Measurements from ENCODE around the gene VWA3B. TPM values are rescaled to one million over a fixed set of nuclear protein-coding genes. Genes with fewer than 3 reads are reported as not detected.
A peak's percentile ranks its signal among the peaks of the same experiment; 100 is the strongest.
"Not testable (repeated sequence)": the region's sequence is repeated elsewhere in the genome, so short reads cannot be mapped to it uniquely, and the experiment has no call there.

Gene VWA3B
- total RNA-seq, 1 experiment from 2014 or later, result not detected

GRCh38 chr2:98252038-98252773 lies 165.2 kb downstream of the VWA3B start:
- DNase-seq (ENCODE audit: low read depth), result no peak

DNA sequence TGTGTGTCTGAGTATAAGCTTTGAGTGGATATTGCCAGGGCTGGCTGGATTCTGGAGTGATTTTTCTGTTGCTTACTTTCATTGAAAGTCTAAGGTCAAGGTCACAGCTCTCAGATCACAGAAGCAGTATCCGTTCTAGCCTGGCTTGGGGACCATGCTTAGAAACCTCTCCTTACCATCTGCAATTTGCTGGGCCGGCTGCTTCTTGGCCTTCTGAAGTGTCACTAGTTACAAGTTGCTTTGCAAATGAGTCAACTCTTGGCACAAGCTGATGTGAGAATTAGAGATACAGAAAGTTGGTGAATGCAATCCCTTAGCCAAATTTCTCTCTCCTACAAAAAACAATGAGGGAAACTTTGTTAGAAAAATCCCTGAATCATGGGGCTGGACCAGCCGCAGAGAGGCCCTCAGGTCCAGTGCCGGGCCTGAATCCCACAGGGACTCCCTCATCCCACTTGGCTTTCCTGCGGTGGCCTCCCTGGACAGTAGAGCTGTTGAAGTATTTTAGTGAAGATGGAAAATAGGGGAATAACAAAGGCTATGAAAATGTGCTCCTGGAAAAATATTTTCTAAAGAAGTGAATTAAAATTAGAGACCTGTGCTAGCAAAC lies 166.6 kb downstream of the VWA3B start:
- peak; percentile 8 for DNase-seq (ENCODE audit: low read depth)

GRCh38 chr2:98254504-98255059 lies 167.6 kb downstream of the VWA3B start:
- no peak for DNase-seq (ENCODE audit: low read depth)

DNA sequence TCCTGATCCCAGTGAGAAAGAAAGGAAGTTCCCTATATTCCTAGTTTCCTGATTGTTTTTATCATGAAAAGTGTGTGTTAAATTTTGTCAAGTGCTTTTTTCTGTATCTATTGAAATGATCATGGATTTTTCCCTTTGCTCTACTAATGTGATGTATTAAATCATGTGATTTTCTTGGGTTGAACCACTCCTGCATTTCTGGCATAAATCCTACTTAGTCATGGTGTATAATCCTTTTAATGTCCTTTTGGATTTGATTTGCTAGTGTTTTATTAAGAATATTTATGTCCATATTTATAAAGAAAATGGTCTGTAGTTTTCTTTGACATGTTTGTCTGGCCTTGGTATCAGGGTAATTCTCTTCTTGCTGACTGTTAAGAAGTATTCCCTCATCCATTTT lies 171.9 kb downstream of the VWA3B start:
- no peak for DNase-seq (ENCODE audit: low read depth)

DNA sequence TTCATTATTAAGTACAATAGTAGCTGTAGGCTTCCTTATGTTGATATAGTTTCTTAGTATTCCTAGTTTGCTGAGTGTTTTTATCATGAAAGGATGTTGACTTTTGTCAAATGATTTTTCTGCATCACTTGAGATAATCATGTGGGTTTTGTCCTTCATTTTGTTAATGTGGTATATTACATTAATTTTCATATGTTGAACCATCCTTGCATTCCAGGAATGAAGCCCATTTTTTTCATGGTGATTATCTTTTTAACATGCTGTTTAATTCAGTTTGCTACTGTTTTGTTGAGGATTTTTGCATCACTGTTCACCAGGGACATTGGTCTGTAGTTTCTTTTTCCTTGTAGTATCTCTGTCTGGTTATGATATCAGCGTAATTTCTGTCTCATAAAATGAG lies 176.4 kb downstream of the VWA3B start:
- no peak for DNase-seq (ENCODE audit: low read depth)

GRCh38 chr2:98268225-98268624 lies 181.3 kb downstream of the VWA3B start:
- DNase-seq (ENCODE audit: low read depth), result not testable (repeated sequence)

GRCh38 chr2:98269274-98269673 lies 182.3 kb downstream of the VWA3B start:
- DNase-seq (ENCODE audit: low read depth), result peak; percentile 52

GRCh38 chr2:98269830-98270229 lies 182.9 kb downstream of the VWA3B start:
- DNase-seq (ENCODE audit: low read depth), result no peak

GRCh38 chr2:98277162-98277859 lies 190.3 kb downstream of the VWA3B start:
- no peak for DNase-seq (ENCODE audit: low read depth)

GRCh38 chr2:98278074-98278473 lies 191.1 kb downstream of the VWA3B start:
- no peak for DNase-seq (ENCODE audit: low read depth)

DNA sequence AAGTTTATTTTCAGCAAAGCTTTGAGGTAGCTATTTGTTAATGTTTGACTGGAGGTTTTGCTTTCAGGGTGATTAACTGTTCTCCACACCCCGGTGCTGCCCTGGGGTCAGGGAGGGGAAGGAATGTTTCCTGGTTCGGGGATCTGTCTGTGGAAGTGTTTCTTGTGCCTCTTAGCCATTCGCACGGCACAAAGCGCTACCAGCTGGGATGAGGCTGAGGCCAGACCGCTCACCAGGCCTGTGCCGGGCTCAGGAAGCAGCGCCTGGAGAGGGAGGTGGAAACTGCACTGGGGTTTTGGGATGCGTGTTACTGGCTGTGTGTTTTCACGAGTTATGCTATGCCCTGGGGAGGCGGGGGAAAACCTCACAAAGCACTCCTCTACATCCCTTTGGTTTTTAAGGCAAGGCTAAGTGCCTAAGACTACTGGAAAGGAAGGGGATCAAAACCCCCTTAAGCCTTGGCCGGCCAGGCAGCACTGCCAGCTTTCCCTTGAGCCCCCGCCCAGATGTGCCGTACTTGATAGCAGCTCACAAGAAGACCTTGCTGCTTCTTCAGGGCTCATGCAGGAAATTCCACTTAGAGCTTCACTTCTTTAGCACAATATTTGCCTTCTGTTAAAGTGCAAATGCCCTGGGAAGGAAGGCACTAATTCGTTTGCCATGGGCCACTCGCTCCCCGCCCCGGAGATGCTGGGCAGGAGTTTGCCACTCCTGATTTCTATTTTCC lies 193.6 kb downstream of the VWA3B start:
- DNase-seq (ENCODE audit: low read depth), result peak; percentile 82

GRCh38 chr2:98281607-98282006 lies 194.6 kb downstream of the VWA3B start:
- no peak for DNase-seq (ENCODE audit: low read depth)

DNA sequence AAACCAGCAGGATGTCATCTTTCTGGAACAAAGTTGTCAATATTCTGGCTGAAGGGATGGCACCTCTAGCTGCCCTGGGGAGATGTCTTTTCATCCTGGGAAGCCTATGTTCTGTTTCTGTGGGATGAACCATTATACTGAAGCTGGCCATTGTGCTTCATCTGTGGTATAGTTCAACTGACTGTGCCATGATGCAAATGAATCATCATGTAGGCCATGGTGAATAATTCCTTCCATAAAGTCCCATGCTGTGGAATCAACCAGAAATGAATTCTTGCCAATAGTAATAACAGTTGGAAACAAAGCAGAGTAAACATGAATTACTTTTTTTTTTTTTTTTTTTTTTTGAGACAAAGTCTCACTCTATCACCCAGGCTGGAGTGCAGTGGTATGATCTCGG lies 195.1 kb downstream of the VWA3B start:
- peak; percentile 54 for DNase-seq (ENCODE audit: low read depth)

- peak; percentile 55 for DNase-seq (ENCODE audit: low read depth)
Observed at GRCh38 chr2:98293030-98293429, 206.1 kb downstream of the VWA3B start.

DNA sequence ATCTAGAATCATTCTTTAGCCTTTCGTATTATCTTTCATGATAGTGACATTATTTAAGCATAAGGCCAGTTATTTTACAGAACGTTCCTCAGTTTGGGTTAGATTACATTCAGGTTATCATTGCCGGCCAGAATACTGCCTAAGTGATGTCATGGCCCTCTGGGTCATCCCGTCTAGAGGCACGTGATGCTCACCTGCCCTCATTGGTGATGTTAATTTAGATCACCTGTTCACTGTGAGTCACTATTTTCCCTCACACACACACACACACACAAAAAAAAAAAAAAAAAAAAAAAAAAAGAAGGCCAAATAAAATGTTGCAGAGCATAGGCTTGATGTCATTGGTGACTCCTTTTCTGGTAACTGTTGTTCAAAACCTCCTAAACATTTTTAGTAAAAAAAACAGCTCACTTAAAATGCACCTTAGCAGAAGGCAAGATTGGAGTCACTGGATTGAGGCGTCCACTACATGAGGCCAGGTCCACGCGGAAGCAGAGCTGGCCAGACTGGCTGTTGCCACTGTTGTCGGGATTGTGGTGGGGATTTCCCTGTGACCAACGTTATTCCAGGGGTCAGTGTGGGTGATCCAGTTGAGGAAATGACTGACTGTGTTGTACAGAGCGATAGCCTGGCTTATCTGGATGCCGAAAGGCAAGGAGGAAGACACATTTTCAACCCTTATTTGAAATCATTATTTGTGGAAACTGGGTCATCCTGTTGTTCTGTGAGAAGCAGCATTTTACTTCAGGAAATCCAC lies 207.1 kb downstream of the VWA3B start:
- DNase-seq (ENCODE audit: low read depth), result no peak

DNA sequence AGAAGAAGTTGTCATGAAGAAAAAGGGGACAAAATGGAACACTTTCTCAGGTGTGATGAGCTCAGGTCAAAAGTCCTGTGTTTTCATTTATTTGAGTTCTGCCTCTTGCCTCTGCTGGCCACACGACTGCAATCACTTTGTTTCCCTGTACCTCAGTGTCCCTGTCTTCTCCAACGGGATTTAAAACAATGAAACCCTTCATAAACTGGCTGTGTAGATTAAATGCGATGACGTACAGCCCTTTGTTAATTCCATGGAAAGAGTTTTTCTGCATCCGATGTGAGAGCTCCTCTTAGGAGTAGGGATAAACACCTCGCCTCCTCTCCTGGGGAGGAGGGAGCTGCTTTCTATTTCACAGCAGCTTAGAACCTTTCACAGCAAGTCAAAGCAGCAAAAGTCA lies 207.7 kb downstream of the VWA3B start:
- no peak for DNase-seq (ENCODE audit: low read depth)

DNA sequence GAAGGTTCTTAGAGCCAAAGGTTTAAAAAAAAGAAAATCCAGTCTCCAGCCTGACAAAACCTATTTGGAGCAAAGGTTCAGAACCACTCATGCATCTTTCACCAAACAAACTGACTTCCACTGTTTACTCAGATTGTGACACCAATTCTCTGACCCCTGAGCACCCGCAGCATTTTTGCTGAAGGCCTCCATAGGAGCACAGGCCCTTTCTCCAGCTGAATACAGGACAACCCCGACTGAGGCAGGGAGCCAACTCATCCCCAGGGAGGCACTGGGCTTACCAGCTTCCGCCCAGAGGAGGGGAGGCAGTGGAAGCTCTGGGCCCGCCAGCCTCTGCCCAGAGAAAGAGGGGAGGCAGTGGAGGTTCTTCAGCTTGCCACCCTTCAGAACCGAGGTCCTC lies 208.3 kb downstream of the VWA3B start:
- DNase-seq (ENCODE audit: low read depth), result no peak

DNA sequence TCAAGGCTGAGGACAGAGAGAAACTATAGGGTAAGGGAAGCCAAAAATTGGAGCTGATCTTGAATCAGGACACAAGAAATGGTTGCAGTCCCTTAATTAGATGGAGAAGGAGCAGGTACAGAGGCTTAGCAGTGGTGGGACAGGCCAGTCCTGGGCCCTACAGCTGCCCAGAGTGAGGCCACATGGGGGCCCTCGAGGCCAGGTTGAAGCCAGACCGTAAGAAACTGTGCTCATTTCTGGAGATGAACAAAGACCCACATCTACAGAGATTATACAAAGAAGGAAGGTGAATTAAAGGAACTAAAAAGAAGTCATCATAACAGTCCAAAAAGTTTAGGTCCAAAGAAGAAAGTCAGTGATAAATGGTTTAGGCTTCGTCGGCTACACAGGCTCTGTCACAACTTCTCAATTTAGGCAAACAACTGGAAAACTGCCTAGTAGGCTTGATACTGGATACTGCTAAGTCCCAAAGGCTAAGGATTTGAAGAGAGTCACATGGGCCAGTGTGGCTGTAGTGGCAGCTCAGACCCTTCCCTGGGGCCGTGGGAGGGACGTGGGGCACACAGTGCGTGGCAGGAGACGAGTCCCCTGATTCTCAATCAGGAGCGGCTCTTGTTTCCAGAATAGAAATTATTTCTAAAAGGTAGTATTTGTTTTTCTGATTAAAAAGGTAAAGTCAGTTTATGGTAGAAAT lies 208.9 kb downstream of the VWA3B start:
- no peak for DNase-seq (ENCODE audit: low read depth)

GRCh38 chr2:98296440-98296839 lies 209.5 kb downstream of the VWA3B start:
- DNase-seq (ENCODE audit: low read depth), result no peak

DNA sequence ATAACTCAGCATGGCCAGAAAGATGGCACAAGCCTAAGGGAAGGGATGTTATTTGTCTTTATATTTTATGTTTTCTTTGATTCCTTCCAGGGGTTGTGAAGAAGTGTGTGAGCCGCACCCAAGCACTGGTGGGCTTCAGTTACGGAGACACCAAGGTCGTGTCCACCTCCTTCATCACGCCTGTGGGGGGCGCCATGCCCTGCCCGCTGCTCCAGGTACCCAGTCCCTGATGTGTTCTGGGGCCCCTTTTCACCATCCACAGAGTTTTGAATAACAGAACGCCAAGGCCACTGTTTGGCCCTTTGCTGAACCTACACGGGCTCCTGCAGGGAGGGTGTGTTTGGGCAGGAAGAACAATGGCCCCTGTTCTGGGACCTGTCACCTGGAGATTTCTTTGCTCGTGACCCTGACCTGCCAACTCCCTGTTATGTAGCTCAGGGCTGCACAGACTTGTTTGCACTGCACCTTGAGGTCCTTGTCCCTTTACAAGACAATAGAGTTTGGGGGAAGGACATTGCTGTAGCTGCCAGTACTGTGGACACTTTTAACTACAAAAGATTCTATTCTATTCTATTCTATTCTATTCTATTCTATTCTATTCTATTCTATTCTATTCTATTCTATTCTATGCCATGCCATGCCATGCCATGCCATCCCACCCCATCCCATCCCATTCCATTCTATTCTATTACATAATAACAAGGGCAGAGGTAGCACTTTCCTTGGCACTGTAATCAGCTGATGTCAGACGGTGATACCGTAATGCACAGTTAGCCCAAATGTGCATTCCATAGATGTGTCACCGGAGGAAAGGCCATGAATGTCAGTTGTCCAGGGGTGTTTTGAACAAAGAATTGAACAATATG lies 211.1 kb downstream of the VWA3B start:
- no peak for DNase-seq (ENCODE audit: low read depth)
